ENCODE results near the gene ABCC11.
"Not testable (repeated sequence)": the region's sequence is repeated elsewhere in the genome, so short reads cannot be mapped to it uniquely, and the experiment has no call there.

ABCC11 gene

GRCh38 chr16:48246066-48246465 is 1.3 kb downstream of the ABCC11 start:
- DNase-seq, result no peak

GRCh38 chr16:48244863-48245195 is 2.5 kb downstream of the ABCC11 start:
- no peak for DNase-seq

GRCh38 chr16:48244080-48244862 is 3.1 kb downstream of the ABCC11 start, which contains the start of gene LONP2:
TSS of gene LONP2 (plus strand) at chr16:48244300. CDS start at chr16:48244389, 89 bp downstream.
- DNase-seq, result peak; percentile 84

GRCh38 chr16:48240147-48240546 is 7.2 kb downstream of the ABCC11 start:
- not testable (repeated sequence) for DNase-seq

- no peak for DNase-seq
These were observed 11.1 kb downstream of the ABCC11 start for GRCh38 chr16:48236286-48236685.

- DNase-seq, result peak; percentile 67
These were observed 11.7 kb downstream of the ABCC11 start for GRCh38 chr16:48235556-48236136.

GRCh38 chr16:48235058-48235555 is 12.2 kb downstream of the ABCC11 start:
- DNase-seq, result no peak

GRCh38 chr16:48234630-48235029 is 12.7 kb downstream of the ABCC11 start:
- no peak for DNase-seq

- DNase-seq, result peak; percentile 32
These were observed 14.8 kb downstream of the ABCC11 start for GRCh38 chr16:48232493-48233040.

- peak; percentile 59 for DNase-seq
These were observed 15.4 kb downstream of the ABCC11 start for GRCh38 chr16:48231727-48232492.

- no peak for DNase-seq
These were observed 21.9 kb downstream of the ABCC11 start for GRCh38 chr16:48225456-48225855.

GRCh38 chr16:48223490-48223889 is 23.8 kb downstream of the ABCC11 start:
- no peak for DNase-seq

GRCh38 chr16:48220891-48221290 is 26.4 kb downstream of the ABCC11 start:
- DNase-seq, result no peak

GRCh38 chr16:48218473-48218872 is 28.9 kb downstream of the ABCC11 start:
- DNase-seq, result no peak

- DNase-seq, result no peak
These were observed 29.6 kb downstream of the ABCC11 start for GRCh38 chr16:48217708-48218107.

GRCh38 chr16:48215738-48216137 is 31.6 kb downstream of the ABCC11 start:
- DNase-seq, result no peak

- no peak for DNase-seq
These were observed 35.3 kb downstream of the ABCC11 start for GRCh38 chr16:48212033-48212432.

- DNase-seq, result no peak
These were observed 36.6 kb downstream of the ABCC11 start for GRCh38 chr16:48210747-48211146.

GRCh38 chr16:48206594-48207242 is 40.6 kb downstream of the ABCC11 start:
- DNase-seq, result no peak

- no peak for DNase-seq
These were observed 42.6 kb downstream of the ABCC11 start for GRCh38 chr16:48204825-48205151.

GRCh38 chr16:48203974-48204824 is 43.1 kb downstream of the ABCC11 start:
- DNase-seq, result no peak
